A673 (cell line): ENCODE measurements around the gene MAP7. TPM values are rescaled to one million over a fixed set of nuclear protein-coding genes. Genes with fewer than 3 reads are reported as not detected.
"Not testable (repeated sequence)": the region's sequence is repeated elsewhere in the genome, so short reads cannot be mapped to it uniquely, and the experiment has no call there.

Source experiments
- BruUV-seq: library from RNA; stranded (reverse); fragments of 400-500 nt; replicated peaks from 2 replicates; lab custom pipeline; 2021; lab: Mats Ljungman, UMichigan
- CTCF ChIA-PET: fragments of 300-600 bp; sonication (Branson Sonifier 250); formaldehyde crosslinking; loops from one replicate; lab custom pipeline; 2022; ENCODE audit warnings: antibody characterized with exemption; lab: Charles Lee
- POLR2A ChIA-PET: fragments of 300-600 bp; sonication (Branson Sonifier 250); formaldehyde crosslinking; loops from one replicate; lab custom pipeline; 2022; ENCODE audit warnings: antibody characterized with exemption; ENCODE audit not compliant: low non-redundant PET; lab: Charles Lee
- DNase-seq: peaks from one replicate; pipeline ENCODE4 v3.0.0-alpha.2; 2015; ENCODE audit warnings: low spot score
- H3K27ac ChIP-seq: fragments of 200-600 bp; sonication (generic); 2 replicates; pipeline ENCODE4 v1.5.1; 2016; ENCODE audit warnings: mixed run types, low read depth, mild to moderate bottlenecking, mixed read lengths, antibody characterized with exemption, low read length; ENCODE audit not compliant: poor library complexity, severe bottlenecking
- H3K27me3 ChIP-seq: fragments of 200-600 bp; sonication (generic); replicated peaks from 2 replicates; pipeline ENCODE4 v1.6.1; 2017; ENCODE audit warnings: mixed run types, low read depth, mild to moderate bottlenecking, mixed read lengths, antibody characterized with exemption, low read length; ENCODE audit not compliant: insufficient read depth, poor library complexity
- H3K36me3 ChIP-seq: fragments of 200-600 bp; sonication (generic); 2 replicates; pipeline ENCODE4 v1.6.1; 2016; ENCODE audit warnings: mixed run types, mild to moderate bottlenecking, mixed read lengths, antibody characterized with exemption, low read length; ENCODE audit not compliant: insufficient read depth, poor library complexity, severe bottlenecking
- H3K4me1 ChIP-seq: fragments of 200-600 bp; sonication (generic); 2 replicates; pipeline ENCODE4 v1.6.1; 2017; ENCODE audit warnings: mixed run types, mild to moderate bottlenecking, mixed read lengths, antibody characterized with exemption, low read length; ENCODE audit not compliant: insufficient read depth, poor library complexity, severe bottlenecking
- H3K4me3 ChIP-seq: fragments of 200-600 bp; sonication (generic); 2 replicates; pipeline ENCODE4 v1.5.1; 2016; ENCODE audit warnings: low read depth, mixed run types, mild to moderate bottlenecking, mixed read lengths, low read length; ENCODE audit not compliant: poor library complexity, severe bottlenecking
- H3K9me3 ChIP-seq: fragments of 200-600 bp; sonication (generic); 2 replicates; pipeline ENCODE4 v1.6.1; 2016; ENCODE audit warnings: mixed run types, low read depth, mild to moderate bottlenecking, mixed read lengths, antibody characterized with exemption, low read length; ENCODE audit not compliant: poor library complexity, severe bottlenecking
- CTCF ChIP-seq: fragments of 300-800, 200-600 bp; sonication (generic); conservative IDR thresholded peaks from 2 replicates; pipeline ENCODE4 v1.5.1; 2017; ENCODE audit warnings: low read depth, mild to moderate bottlenecking, antibody characterized with exemption, low read length, moderate library complexity, mixed read lengths
- EZH2 ChIP-seq: fragments of 200-600 bp; sonication (generic); IDR thresholded peaks from 2 replicates; pipeline ENCODE4 v1.6.1; 2017; ENCODE audit warnings: borderline replicate concordance, low read depth, mild to moderate bottlenecking, mixed read lengths, antibody characterized with exemption, low read length; ENCODE audit not compliant: poor library complexity, severe bottlenecking
- intact Hi-C: fragments of 100-400 bp; cut with micrococcal nuclease; formaldehyde crosslinking; loops from one replicate; pipeline ENCODE4 v1.10.0; 2022; ENCODE audit not compliant: unreplicated experiment
- total RNA-seq: library from RNA; stranded (reverse); gene quantifications from 2 replicates; pipeline ENCODE4 v1.2.3, GENCODE V29; 2021

The MAP7 gene
- total RNA-seq, 1 experiment from 2014 or later: 0.09 TPM

- Histone ChIP-seq H3K36me3 (no peaks in the 10 kb centered on the region), H3K9me3 (no peaks in the 10 kb centered on the region), H3K4me1 (no peaks in the 10 kb centered on the region), H3K27me3 (peaks cover 6% of the 10 kb centered on the region), H3K4me3 (no peak overlapping the region), H3K27ac (no peak overlapping the region)
- POLR2A ChIA-PET: no interaction called here
- TF ChIP-seq CTCF (no peak), EZH2 (no peak)
- intact Hi-C loops: no loop called here
- no peak for DNase-seq
- CTCF ChIA-PET: no interaction called here
- BruUV-seq: no TSS peak
These were observed 241.1 kb downstream of the MAP7 start for GRCh38 chr6:136309171-136309570.

- BruUV-seq, CTCF ChIA-PET, POLR2A ChIA-PET: not testable (repeated sequence)
These were observed 241.8 kb downstream of the MAP7 start for GRCh38 chr6:136308469-136308868.

GRCh38 chr6:136307351-136307750 is 242.9 kb downstream of the MAP7 start:
- H3K4me3 ChIP-seq: no peak overlapping the region
- H3K4me1 ChIP-seq: no peaks in the 10 kb centered on the region
- H3K36me3 ChIP-seq: no peaks in the 10 kb centered on the region
- no TSS peak for BruUV-seq
- no peak overlapping the region for H3K27ac ChIP-seq
- no peak for DNase-seq
- intact Hi-C loops: no loop called here
- TF ChIP-seq EZH2 (no peak), CTCF (no peak)
- CTCF ChIA-PET: no interaction called here
- peaks cover 6% of the 10 kb centered on the region for H3K27me3 ChIP-seq
- POLR2A ChIA-PET: no interaction called here
- no peaks in the 10 kb centered on the region for H3K9me3 ChIP-seq

More at GRCh38 chr6:136308469-136308868, 241.8 kb downstream of the MAP7 start:
- H3K27me3 ChIP-seq, H3K27ac ChIP-seq, DNase-seq, H3K4me1 ChIP-seq, H3K4me3 ChIP-seq, intact Hi-C loops, H3K36me3 ChIP-seq, H3K9me3 ChIP-seq: not testable (repeated sequence)

- no peak for DNase-seq
- intact Hi-C loops: no loop called here
- H3K36me3 ChIP-seq: no peaks in the 10 kb centered on the region
- no peaks in the 10 kb centered on the region for H3K4me1 ChIP-seq
- CTCF ChIA-PET: no interaction called here
- no peak overlapping the region for H3K4me3 ChIP-seq
- TF ChIP-seq EZH2 (no peak), CTCF (no peak)
- no peaks in the 10 kb centered on the region for H3K27me3 ChIP-seq
- no peaks in the 10 kb centered on the region for H3K9me3 ChIP-seq
- POLR2A ChIA-PET: no interaction called here
- no peak overlapping the region for H3K27ac ChIP-seq
- no TSS peak for BruUV-seq
These were observed 243.8 kb downstream of the MAP7 start for GRCh38 chr6:136306466-136306865.
